Stomach (tissue), 4 donors: ENCODE results near the gene WDTC1.

ENCODE experiments used
- CTCF ChIP-seq, 7 experiments: fragments of 450-650 bp in 4 of 7; fragments of 200-600 bp in 3 of 7; sonication (generic) in 3 of 7; IDR thresholded peaks; one replicate each; pipeline ENCODE4 v1.5.1; 2016 to 2019; ENCODE audit warnings: antibody characterized with exemption in 7 of 7, control low read depth in 2 of 7, mild to moderate bottlenecking in 1 of 7
- POLR2A ChIP-seq, 4 donors: fragments of 450-650 bp; IDR thresholded peaks; one replicate each; pipeline ENCODE4 v1.6.1; 2016; ENCODE audit warnings: antibody characterized with exemption in 4 of 4, control low read depth in 2 of 4, mild to moderate bottlenecking in 1 of 4, moderate library complexity in 1 of 4

- TF ChIP-seq POLR2A (IDR thresholded peaks at IDR 0.05) (peak in 1 of 4 donors; percentile 12), CTCF (IDR thresholded peaks at IDR 0.05) (no peak)
These were observed at the start of gene WDTC1 for GRCh38 chr1:27234049-27234882.
